Suprapubic skin (tissue), 4 donors: ENCODE data around the gene PRX.

Experiments
- CTCF ChIP-seq, 2 donors: fragments of 200-600 bp in 1 of 2; fragments of 450-650 bp in 1 of 2; sonication (generic) in 1 of 2; IDR thresholded peaks; one replicate each; pipeline ENCODE4 v1.5.1; 2016 to 2019; ENCODE audit warnings: antibody characterized with exemption in 2 of 2, mild to moderate bottlenecking in 1 of 2, moderate library complexity in 1 of 2
- EP300 ChIP-seq: sonication (generic); formaldehyde crosslinking; IDR thresholded peaks from one replicate; pipeline ENCODE4 v1.6.1; 2017; ENCODE audit warnings: antibody characterized with exemption
- POLR2A ChIP-seq, 2 donors: fragments of 450-650 bp; IDR thresholded peaks; one replicate each; pipeline ENCODE4 v1.6.1; 2017; ENCODE audit warnings: antibody characterized with exemption in 2 of 2, mild to moderate bottlenecking in 2 of 2, moderate library complexity in 2 of 2
- POLR2AphosphoS5 ChIP-seq, 3 donors: sonication (generic); formaldehyde crosslinking; IDR thresholded peaks; one replicate each; pipeline ENCODE4 v1.6.1; 2017; ENCODE audit warnings: antibody characterized with exemption in 3 of 3

- TF ChIP-seq POLR2AphosphoS5 (IDR thresholded peaks at IDR 0.05) (no peak), CTCF (IDR thresholded peaks at IDR 0.05) (no peak), POLR2A (IDR thresholded peaks at IDR 0.05) (no peak), EP300 (no peak)
Measured at GRCh38 chr19:40362160-40362559, 51.0 kb downstream of the PRX start.
